ENCODE results near the gene DGKD.

The DGKD gene

GRCh38 chr2:233480490-233481202 lies 126.4 kb downstream of the DGKD start:
- Histone ChIP-seq H3K9me2 (replicated peaks; ENCODE audit: insufficient read depth, low read length) (no peaks in the 10 kb centered on the region), H3K9ac (ENCODE audit: low read length) (no peak overlapping the region), H3K36me3 (replicated peaks; ENCODE audit: insufficient read depth, low read length) (no peaks in the 10 kb centered on the region), H3K27me3 (replicated peaks; ENCODE audit: insufficient read depth, low read length) (no peaks in the 10 kb centered on the region), H3K4me2 (ENCODE audit: low read depth, low read length) (no peak overlapping the region), H3K79me2 (ENCODE audit: low read length) (no peaks in the 10 kb centered on the region), H3K4me1 (ENCODE audit: low read length) (no peaks in the 10 kb centered on the region), H3K27ac (ENCODE audit: low read length) (no peak overlapping the region), H4K20me1 (ENCODE audit: insufficient read depth, low read length) (no peaks in the 10 kb centered on the region), H3K9me3 (replicated peaks; ENCODE audit: insufficient read depth, low read length) (no peaks in the 10 kb centered on the region), H2AFZ (ENCODE audit: low read length) (no peak overlapping the region), H3F3A (ENCODE audit: insufficient read depth, low read length) (no peaks in the 10 kb centered on the region), H3K4me3 (ENCODE audit: low read length) (no peak overlapping the region)
- DNase-seq: no peak
- no peak for TF ChIP-seq EZH2phosphoT487 (IDR thresholded peaks at IDR 0.05; ENCODE audit: low read length)
- TF ChIP-seq EZH2 (optimal IDR thresholded peaks at IDR 0.05; ENCODE audit: low read depth, low read length): no peak
- TF ChIP-seq, protein P1, sequence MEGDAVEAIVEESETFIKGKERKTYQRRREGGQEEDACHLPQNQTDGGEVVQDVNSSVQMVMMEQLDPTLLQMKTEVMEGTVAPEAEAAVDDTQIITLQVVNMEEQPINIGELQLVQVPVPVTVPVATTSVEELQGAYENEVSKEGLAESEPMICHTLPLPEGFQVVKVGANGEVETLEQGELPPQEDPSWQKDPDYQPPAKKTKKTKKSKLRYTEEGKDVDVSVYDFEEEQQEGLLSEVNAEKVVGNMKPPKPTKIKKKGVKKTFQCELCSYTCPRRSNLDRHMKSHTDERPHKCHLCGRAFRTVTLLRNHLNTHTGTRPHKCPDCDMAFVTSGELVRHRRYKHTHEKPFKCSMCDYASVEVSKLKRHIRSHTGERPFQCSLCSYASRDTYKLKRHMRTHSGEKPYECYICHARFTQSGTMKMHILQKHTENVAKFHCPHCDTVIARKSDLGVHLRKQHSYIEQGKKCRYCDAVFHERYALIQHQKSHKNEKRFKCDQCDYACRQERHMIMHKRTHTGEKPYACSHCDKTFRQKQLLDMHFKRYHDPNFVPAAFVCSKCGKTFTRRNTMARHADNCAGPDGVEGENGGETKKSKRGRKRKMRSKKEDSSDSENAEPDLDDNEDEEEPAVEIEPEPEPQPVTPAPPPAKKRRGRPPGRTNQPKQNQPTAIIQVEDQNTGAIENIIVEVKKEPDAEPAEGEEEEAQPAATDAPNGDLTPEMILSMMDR (IDR thresholded peaks at IDR 0.05; ENCODE audit: low read length): no peak

- no peak overlapping the region for H2AFZ ChIP-seq (ENCODE audit: low read length)
- no peaks in the 10 kb centered on the region for H4K20me1 ChIP-seq (ENCODE audit: insufficient read depth, low read length)
- H3K4me2 ChIP-seq (ENCODE audit: low read depth, low read length): no peak overlapping the region
- H3K27me3 ChIP-seq (replicated peaks; ENCODE audit: insufficient read depth, low read length): no peaks in the 10 kb centered on the region
- H3K27ac ChIP-seq (ENCODE audit: low read length): no peak overlapping the region
- no peaks in the 10 kb centered on the region for H3K9me2 ChIP-seq (replicated peaks; ENCODE audit: insufficient read depth, low read length)
- H3F3A ChIP-seq (ENCODE audit: insufficient read depth, low read length): no peaks in the 10 kb centered on the region
- no peak overlapping the region for H3K4me3 ChIP-seq (ENCODE audit: low read length)
- no peaks in the 10 kb centered on the region for H3K36me3 ChIP-seq (replicated peaks; ENCODE audit: insufficient read depth, low read length)
- no peaks in the 10 kb centered on the region for H3K4me1 ChIP-seq (ENCODE audit: low read length)
- TF ChIP-seq, protein P1 (IDR thresholded peaks at IDR 0.05; ENCODE audit: low read length): no peak
- TF ChIP-seq EZH2 (optimal IDR thresholded peaks at IDR 0.05; ENCODE audit: low read depth, low read length) (no peak), EZH2phosphoT487 (IDR thresholded peaks at IDR 0.05; ENCODE audit: low read length) (no peak)
- no peak for DNase-seq
- no peak overlapping the region for H3K9ac ChIP-seq (ENCODE audit: low read length)
- no peaks in the 10 kb centered on the region for H3K79me2 ChIP-seq (ENCODE audit: low read length)
- no peaks in the 10 kb centered on the region for H3K9me3 ChIP-seq (replicated peaks; ENCODE audit: insufficient read depth, low read length)
Measured at GRCh38 chr2:233481368-233482142, 127.3 kb downstream of the DGKD start.

- TF ChIP-seq, protein P1 (IDR thresholded peaks at IDR 0.05; ENCODE audit: low read length): no peak
- no peak for TF ChIP-seq EZH2 (optimal IDR thresholded peaks at IDR 0.05; ENCODE audit: low read depth, low read length)
- no peak for TF ChIP-seq EZH2phosphoT487 (IDR thresholded peaks at IDR 0.05; ENCODE audit: low read length)
- Histone ChIP-seq H3K9me2 (replicated peaks; ENCODE audit: insufficient read depth, low read length) (no peaks in the 10 kb centered on the region), H3K4me2 (ENCODE audit: low read depth, low read length) (no peak overlapping the region), H3K27ac (ENCODE audit: low read length) (no peak overlapping the region), H3K27me3 (replicated peaks; ENCODE audit: insufficient read depth, low read length) (no peaks in the 10 kb centered on the region), H3K9me3 (replicated peaks; ENCODE audit: insufficient read depth, low read length) (no peaks in the 10 kb centered on the region), H3F3A (ENCODE audit: insufficient read depth, low read length) (no peaks in the 10 kb centered on the region), H3K79me2 (ENCODE audit: low read length) (no peaks in the 10 kb centered on the region), H3K9ac (ENCODE audit: low read length) (no peak overlapping the region), H3K4me1 (ENCODE audit: low read length) (no peaks in the 10 kb centered on the region), H3K36me3 (replicated peaks; ENCODE audit: insufficient read depth, low read length) (no peaks in the 10 kb centered on the region), H4K20me1 (ENCODE audit: insufficient read depth, low read length) (no peaks in the 10 kb centered on the region), H2AFZ (ENCODE audit: low read length) (no peak overlapping the region), H3K4me3 (ENCODE audit: low read length) (no peak overlapping the region)
- no peak for DNase-seq
Measured at GRCh38 chr2:233482616-233483015, 128.3 kb downstream of the DGKD start.

Data from MM.1S (cell line).